Measurements from ENCODE around the gene LPIN1.
"Not testable (repeated sequence)": the region's sequence is repeated elsewhere in the genome, so short reads cannot be mapped to it uniquely, and the experiment has no call there.

Gene LPIN1

GRCh38 chr2:11744631-11745394, 1.6 kb upstream of the LPIN1 start:
- peak; percentile 28 for DNase-seq

DNA sequence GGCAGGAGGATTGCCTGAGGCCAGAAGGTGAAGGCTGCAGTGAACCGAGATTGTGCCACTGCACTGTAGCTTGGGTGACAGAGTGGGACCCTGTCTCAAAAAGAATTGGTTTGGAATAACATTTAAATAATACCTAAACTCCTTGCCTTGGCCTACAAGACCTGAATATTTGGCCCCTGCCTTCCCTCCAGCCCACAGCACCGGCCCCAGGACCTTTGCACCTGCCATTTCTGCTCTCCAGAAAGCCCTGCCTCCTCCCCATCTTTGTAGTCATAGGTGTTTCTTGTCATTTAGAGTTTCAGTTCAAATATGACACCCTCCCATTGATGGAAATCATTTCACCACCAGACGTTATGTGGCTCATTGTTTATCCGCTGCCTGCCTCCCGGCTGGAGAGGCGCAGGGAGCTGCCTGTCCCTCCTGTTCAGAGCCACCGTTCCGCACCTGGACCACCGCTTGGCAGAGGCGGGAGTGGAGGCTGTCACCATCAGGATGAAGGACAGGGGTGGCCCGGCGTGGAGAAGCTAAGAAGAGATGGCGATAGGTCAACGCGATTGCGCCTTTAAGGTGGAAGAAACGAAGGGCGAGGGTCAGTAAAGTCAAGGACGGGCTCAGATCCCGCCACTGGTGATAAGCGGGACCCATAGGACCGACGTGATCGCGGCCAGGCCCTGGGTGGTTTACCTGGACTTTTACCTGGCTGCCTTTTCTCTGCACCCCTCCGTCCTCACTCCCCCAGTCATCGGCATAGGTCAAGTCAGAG, 638 bp upstream of the LPIN1 start:
- DNase-seq = no peak

DNA sequence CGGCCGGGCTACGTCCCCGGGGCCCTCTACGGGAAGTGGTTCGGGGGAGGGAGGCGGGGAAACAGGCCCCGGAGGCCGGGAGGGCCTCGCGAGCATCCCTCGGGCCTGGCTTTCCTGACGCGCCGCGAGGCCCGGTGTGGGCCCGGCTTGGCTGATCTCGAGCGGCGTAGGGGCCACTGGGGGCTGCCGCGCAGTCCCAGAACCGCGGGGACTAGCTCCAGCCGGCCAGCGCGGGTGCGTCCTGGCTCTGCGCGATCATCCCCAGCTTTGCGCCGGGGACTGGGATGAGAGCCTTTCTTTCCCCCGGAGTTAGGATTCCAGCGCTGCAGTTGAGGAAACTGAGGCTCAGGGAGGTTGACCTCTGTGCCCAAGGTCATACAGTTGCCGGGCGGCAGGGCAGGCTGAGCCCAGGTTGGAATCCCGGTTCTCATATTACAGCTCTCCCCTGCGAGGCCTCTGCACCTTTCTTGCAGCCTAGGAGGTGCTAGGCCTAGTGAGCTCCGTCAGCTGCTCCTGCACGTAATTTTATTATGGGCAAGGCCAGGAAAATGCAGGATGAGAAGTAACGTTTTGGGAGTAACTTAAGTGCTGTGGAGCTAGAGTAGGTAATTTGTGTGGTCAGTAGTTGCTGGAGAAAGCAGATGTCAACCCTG, 501 bp downstream of the LPIN1 start:
- DNase-seq = no peak

GRCh38 chr2:11748018-11748860, 1.8 kb downstream of the LPIN1 start:
- no peak for DNase-seq

DNA sequence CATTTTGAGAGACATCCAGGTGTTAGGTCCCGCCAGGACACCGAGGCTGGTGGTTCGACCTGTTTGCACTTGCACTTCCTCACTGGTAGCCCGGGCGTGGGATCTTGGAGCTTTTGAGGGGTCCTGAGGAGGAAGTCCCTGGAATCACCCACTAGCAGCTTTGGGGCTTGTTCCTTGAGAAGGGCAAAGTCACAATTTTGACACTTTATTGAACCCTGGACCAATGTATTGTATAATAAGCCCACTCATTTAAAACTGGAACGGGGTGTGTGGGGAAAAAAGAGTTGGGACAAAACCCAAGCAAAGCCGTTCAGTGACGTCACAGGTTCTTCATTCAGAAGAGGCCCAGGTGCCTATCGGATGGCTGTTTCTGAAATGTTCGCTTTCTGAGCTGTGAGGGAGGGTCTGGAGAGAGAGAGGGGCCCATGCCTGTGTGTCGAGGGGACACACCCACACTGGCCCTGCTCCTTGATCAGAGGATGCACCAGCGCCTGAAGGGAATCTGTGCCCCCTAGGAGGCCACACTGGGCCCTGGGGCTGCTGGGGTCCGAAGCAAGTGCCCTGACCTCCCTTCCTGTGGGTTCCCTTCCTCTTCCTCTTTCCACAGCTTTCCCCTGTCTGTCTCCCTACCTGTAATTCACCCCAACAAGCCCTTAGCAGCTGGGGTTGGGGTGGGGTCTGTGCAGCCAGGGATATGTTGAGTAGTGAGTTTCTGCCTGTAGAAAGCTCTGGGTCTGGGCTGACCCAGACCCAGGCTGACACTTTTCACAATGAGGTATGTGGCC, 2.6 kb downstream of the LPIN1 start:
- no peak for DNase-seq

GRCh38 chr2:11749646-11750349, 3.4 kb downstream of the LPIN1 start:
- no peak for DNase-seq

DNA sequence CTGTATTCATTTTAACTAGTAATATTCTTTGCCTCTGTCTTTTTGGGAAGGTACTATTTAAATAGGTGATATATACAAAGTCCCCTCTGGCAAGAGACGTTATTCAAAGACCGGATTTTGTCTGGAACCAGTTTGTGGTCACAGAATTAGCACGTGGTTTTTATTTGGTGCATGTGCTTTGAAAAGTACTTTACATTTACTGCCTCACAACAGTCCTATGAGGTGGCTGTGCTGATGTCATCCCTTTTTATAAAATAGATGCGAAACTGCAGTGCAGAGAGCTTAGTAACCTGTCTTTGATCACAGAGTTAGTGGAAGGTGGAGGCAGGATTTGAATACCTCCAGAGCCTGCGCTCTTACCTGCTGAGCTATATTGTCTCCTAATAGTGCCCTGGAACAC, 4.0 kb downstream of the LPIN1 start:
- DNase-seq = no peak

DNA sequence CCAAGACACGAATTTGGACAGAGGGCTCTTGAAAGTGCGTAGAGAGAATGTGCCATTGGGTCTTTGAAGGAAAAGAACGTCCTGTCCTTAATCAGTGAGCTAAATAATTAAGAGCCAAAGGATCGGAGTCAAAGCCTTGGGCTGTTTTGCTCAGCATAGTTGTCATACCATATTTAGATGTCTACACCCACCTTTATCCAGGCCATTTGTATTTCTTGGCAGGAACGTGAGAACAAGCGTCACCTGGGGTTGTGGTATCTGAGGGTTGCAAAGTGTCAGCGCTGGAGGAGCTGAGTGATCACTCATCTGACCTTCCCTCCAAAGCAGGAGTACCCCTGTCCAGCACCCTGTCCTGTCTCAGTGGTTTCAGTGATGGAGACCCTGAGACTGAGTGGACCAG, 4.5 kb downstream of the LPIN1 start:
- DNase-seq = no peak

DNA sequence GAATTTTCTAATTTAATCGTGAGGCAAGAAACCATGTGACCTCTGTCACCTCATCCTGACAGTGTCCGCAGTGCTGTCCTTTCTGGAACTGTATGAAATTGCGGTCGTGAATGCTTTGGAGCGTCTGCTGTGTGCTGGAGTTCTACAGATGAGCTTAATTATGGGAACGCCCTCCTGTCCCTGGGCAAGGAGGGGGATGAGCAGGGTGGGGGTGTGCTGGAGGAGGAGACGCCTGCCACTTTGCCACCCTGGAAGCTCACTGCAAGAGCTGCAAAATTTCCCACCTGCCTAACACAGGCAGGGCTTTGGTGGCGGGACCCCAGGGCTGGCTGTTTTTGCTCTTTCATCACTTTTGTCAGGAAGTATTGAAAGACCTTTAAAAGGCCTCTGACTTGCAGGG, 6.5 kb downstream of the LPIN1 start:
- no peak for DNase-seq

DNA sequence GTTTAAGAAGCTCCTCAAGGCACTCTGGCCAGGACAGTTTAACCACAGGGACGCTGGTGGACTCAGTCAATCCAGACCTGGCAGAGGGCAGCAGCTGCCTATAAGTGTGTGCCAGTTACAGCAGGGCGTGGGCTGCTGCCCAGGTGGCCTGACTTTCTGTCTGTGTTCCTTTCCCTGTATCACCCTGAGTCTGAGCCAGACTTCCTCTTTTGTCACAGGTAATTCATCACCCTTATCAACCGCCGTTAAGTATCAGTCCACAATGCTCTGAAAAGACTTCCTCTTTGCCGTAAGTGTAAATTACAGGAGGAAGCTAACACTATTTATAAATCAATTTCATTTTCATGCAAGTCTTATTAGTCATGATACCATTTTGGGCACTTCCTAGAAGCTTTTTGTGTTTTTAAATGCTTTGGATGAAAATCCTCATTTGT, 7.0 kb downstream of the LPIN1 start:
- DNase-seq = no peak

DNA sequence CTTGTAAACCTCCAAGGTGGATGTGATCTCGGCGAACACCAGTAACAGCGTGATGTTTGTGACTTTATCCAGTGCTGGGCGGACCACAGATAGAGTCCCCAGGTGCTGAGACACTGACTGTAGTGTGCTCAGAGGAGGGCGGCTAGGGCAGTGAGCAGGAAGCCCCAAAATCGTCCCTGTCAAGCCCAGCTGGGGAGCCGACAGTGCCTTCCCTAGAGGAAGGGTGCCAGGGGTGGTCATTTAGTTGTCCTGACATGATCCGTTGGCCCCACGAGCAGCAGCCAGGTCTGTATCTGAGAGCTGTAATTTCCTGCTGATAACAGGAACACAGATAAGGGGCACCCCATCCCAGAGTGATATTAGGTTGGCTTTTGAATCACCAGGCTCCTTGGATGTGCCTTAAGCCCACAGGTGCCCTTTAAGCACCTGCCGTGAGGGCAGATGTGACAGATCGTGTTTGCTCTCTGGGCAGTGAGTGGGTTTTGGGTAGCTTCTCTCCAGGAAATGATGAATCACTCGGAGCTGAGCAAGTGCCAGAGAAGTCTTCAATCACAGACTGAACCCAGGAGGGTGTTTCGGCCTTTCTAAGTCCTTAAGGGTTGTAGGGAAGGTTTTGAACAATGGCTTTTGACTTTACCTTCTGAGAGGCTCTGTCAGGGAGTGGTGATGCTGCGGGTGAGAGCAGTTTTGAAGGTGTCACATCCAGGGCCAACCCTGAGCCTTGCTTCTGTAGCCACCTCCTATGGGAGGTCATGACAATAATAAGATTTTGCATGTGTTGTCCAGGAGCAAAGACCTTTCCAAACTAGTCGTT, 7.7 kb downstream of the LPIN1 start:
- DNase-seq = peak; percentile 60

DNA sequence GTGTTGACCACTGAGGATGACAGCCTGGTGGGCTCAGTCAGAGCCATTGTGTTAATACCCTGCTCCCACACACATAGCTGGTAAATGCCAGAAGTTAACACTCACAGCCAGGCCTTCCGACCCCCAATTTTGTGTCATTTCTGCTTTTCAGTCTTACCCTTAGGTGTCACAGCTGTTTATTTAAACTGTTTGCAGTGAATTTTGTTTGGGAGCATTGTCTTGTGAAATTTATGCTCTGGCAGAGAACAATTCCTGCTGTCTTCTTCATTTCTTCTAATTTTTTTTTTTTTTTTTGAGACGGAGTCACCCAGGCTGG, 8.2 kb downstream of the LPIN1 start:
- DNase-seq = no peak

DNA sequence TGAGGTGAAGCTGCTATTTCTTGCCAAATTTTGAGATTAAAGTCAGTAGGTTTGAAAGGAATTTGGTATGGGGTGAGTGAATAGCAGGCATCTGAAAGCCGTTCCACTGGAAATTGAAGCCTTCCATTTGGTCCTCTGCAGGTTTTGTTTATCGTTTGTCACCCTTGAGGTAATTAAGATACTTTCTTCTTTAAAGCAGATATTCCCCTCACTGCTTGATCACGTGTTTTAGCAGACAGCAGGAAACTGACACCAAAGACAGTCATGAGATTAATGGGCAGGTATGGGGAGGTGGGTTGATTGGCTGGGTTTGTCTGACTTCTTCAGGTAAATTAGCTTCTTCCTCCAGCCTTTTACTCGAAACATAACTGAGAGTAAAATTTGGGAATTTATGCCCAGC, 10.7 kb downstream of the LPIN1 start:
- DNase-seq = no peak

DNA sequence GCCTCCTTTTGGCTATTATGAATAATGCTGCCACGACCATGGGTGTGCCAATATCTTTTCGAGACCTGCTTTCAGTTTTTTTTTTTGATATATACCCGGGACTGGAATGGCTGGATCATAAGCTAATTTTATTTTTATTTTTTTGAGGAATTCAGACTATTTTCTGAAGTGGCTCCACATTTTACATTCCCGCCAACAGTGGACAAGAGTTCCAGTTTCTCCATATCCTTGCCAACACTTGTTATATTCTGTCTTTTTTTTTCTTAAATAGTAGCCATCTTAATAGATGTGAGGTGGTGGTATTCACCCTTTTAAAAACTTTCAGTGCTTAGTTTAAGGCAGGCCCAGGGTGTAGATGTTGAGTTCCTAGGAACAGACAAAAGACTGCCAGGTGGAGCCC, 11.8 kb downstream of the LPIN1 start:
- DNase-seq = no peak

GRCh38 chr2:11758647-11759046, 12.2 kb downstream of the LPIN1 start:
- DNase-seq = no peak

GRCh38 chr2:11759182-11759975, 12.9 kb downstream of the LPIN1 start:
- DNase-seq = not testable (repeated sequence)

- DNase-seq = no peak
Measured at GRCh38 chr2:11761259-11761658, 14.8 kb downstream of the LPIN1 start.

DNA sequence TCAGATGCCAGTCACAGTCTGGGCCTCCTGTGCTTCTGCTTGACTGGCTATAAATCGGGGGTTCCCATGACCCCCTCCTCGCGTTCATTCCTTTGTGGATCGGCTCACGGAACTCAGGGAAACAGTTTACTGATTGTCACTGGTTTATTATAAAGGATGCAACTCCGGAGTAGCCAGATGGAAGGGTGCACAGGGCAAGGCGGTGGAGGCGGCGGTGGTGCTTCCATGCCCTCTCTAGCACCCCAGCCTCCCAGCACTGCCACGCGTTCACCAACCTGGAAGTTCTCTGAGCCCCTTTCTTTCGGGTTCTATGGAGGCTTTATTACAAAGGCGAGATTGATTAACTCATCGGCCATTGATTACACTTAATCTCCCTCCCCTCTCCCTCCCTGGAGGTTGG, 15.6 kb downstream of the LPIN1 start:
- no peak for DNase-seq

GRCh38 chr2:11762799-11763461, 16.5 kb downstream of the LPIN1 start:
- DNase-seq = no peak
